Upper lobe of left lung (tissue), 4 donors: ENCODE results near the gene ZFPL1.

Source experiments
- CTCF ChIP-seq, 6 experiments: fragments of 450-650 bp in 4 of 6; fragments of 200-600 bp in 2 of 6; sonication (generic) in 2 of 6; IDR thresholded peaks; one replicate each; pipeline ENCODE4 v1.5.1; 2016 to 2019; ENCODE audit warnings: antibody characterized with exemption in 6 of 6
- EP300 ChIP-seq, 4 donors: sonication (generic); formaldehyde crosslinking; IDR thresholded peaks; one replicate each; pipeline ENCODE4 v1.5.1; 2017; ENCODE audit warnings: antibody characterized with exemption in 4 of 4, control low read depth in 2 of 4
- POLR2A ChIP-seq, 4 donors: fragments of 450-650 bp; IDR thresholded peaks; one replicate each; pipeline ENCODE4 v1.5.1; 2016 to 2017; ENCODE audit warnings: antibody characterized with exemption in 4 of 4, mild to moderate bottlenecking in 2 of 4
- POLR2AphosphoS5 ChIP-seq, 2 donors: sonication (generic); formaldehyde crosslinking; IDR thresholded peaks; one replicate each; pipeline ENCODE4 v1.5.1; 2017; ENCODE audit warnings: antibody characterized with exemption in 2 of 2

GRCh38 chr11:65086809-65087208 lies 2.8 kb downstream of the ZFPL1 start:
- TF ChIP-seq CTCF (IDR thresholded peaks at IDR 0.05): no peak
- no peak for TF ChIP-seq POLR2A (IDR thresholded peaks at IDR 0.05)
- TF ChIP-seq POLR2AphosphoS5 (IDR thresholded peaks at IDR 0.05): no peak
- no peak for TF ChIP-seq EP300 (IDR thresholded peaks at IDR 0.05)
